ENCODE data around the gene UBASH3A.

The UBASH3A gene

DNA sequence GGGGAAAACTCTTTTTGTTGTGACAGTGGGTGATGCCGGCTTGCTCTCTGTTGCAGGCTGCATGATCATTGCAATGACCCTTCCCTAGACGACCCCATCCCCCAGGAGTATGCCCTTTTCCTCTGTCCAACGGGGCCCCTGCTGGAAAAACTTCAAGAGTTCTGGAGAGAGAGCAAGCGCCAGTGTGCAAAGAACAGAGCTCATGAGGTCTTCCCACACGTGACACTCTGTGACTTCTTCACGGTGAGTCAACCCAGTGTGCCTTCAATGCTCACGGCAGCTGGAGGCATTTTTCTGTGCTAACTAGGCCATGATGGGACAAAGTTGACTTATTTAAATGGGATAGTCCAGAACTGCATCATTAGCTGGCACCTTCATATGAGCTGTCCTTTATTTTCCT, 5.7 kb downstream of the UBASH3A start:
- no peak for DNase-seq (ENCODE audit: low read depth in 2 of 3, low spot score in 2 of 3)

DNA sequence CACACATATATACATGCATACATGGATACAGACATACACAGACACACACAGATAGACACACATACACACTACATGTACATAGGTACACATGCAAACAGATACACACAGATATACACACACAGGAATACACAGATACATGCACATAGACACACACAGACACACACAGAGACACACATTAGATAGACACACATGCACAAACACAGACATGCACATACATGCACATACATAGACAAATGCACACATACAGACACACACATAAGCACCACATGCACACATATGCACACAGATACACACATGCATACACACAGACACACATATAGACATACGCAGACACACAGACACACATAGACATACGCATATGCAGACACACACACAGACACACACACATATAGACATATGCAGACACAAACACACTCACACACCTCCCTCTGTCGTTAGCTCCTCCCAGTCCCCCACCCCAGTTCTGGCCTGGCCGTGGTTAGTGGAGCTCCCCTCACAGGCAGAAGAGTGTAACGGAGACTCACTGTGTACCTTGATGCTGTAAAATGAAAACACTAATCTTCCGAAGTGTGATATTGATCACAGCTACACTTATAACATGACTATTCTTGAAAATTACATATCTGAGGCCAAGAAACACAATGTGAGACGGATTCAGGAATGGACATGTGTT, 7.6 kb downstream of the UBASH3A start:
- DNase-seq (ENCODE audit: low read depth in 2 of 3, low spot score in 2 of 3): no peak

DNA sequence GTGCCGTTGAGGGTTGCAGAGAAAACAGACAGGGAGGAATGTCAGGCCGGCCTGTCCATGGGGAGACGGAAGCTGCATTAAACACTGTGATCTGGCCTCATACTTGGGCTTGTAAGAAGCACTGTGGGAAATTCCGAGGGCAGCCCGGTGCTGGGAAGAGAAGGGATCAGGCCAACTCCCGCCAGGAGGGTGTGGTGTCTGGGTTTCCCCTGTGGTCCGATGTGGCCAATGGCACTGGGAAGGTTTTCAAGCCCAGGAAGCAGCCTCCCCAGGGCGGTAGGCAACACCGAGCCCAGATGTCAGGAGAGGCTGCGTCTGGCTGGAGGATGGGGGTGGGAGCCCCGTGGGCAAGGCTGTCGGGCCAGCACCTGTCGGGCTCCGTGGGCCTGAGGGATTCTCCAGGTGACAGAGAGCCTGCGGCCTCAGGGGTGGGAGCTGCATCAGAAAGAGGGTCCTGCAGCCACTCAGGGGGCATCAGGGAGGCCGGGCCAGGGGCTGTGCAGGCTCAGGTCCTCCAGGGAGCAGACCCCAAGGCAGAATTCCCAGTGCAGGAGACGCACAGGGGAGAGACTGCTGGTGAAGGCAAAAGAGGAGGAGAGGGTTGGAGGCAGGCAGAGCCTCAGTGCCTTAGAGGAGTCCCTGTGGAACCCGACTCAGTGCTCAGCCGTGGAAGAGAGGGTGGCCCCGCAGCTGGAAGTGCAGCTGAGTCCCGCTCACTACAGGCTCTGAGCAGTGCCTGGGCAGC, 8.4 kb downstream of the UBASH3A start:
- DNase-seq (ENCODE audit: low read depth in 2 of 3, low spot score in 2 of 3): no peak

DNA sequence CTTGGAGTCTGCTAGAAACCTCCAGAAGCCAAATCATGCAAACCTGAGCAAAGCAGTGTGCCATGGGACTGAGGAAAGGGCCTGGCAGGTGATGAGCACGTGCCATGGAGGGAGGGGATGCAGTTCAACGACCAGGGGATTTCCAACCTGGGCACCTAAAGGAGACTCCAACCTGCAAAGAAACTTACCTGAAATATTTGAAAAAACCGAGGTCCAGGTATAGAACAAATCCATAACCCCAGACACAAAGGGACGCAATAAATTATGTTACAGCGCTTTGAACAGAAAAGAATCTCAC, 8.9 kb downstream of the UBASH3A start:
- no peak for DNase-seq (ENCODE audit: low read depth in 2 of 3, low spot score in 2 of 3)

- no peak for DNase-seq (ENCODE audit: low read depth in 2 of 3, low spot score in 2 of 3)
Measured at GRCh38 chr21:42413093-42413492, 9.4 kb downstream of the UBASH3A start.

- DNase-seq (ENCODE audit: low read depth in 2 of 3, low spot score in 2 of 3): no peak
Measured at GRCh38 chr21:42413500-42413899, 9.8 kb downstream of the UBASH3A start.

DNA sequence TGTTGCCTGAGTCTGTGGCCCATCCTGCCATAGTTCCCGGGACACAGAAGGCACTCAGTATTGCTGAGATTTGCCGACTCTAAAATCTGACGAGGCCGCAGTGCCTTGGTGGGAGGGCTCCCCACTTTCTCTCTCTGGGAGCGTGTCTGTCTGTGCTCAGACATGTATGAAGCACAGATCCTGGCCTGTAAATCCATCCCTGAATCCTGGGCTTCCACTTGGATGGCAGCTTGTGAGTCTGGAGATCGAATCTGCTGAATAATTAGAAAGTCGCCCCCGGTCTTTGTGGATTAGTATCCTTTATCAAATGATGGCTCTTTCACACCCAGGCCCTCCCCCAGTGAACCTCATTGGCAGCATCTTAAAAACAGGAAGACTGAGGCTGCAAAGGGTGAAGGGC, 10.4 kb downstream of the UBASH3A start:
- DNase-seq (ENCODE audit: low read depth in 2 of 3, low spot score in 2 of 3): no peak

- no peak for DNase-seq (ENCODE audit: low read depth in 2 of 3, low spot score in 2 of 3)
Measured at GRCh38 chr21:42414553-42414927, 10.8 kb downstream of the UBASH3A start.

DNA sequence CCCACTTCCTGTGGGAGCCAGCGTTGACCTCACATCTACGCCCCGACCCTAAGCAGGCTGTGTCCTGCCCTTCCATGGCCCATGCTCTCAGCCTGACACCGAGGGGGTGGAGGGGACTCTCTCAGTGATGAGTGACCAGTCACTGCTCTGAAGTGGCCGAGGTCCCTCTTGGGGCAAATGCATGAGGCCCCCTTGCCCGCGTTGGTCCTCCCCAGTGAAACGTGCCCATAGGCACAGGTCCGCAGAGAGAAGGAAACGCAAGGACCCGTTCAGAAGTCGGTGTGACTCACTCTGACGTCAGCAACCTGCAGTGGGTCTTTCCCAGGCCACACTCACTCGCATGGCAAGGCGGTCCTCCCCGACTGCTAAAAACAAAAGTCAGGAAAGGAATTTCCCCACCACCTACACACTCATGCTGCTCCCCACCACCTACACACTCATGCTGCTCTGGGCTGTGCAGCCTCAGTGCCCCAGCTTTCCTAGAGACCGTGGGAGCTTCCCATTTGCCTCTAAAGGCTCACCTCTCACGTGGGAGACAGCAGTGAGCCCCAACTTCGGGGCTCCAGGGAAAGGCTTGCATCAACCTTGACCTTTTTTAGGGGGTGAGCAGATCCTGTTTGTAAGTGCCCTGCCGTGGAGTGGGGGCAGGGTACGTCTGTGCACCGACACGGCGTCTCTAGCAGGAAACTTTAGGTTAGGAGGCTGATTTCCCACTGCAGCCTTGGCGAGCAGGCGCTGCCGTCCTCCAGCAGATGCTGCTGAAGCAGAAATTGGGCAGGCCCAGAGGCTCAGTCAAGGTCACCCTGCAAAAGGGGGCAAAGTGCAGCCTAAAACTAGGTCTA, 11.4 kb downstream of the UBASH3A start:
- peak in 2 of 3 experiments; percentile 83 to 88 for DNase-seq (ENCODE audit: low read depth in 2 of 3, low spot score in 2 of 3)

DNA sequence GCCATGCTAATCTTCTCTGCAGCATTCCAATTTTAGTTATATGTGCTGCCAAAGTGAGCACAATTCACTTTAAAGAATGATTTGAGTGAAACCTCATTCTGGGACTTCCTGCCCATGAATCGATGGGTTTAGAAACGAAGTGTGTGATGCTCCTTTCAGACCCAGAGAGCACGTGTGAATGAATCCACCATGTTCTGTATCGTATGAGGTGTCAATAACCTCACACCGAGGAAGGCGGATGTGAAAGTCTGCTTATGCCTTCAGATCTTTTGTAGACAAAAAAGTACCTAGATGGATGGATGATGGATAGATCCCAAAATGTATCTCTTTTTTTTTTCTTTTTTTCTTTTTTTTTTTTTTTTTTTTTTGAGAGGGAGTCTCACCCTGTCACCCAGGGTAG, 13.8 kb downstream of the UBASH3A start:
- DNase-seq (ENCODE audit: low read depth in 2 of 3, low spot score in 2 of 3): no peak

GRCh38 chr21:42418886-42419285, 15.2 kb downstream of the UBASH3A start:
- DNase-seq (ENCODE audit: low read depth in 2 of 3, low spot score in 2 of 3): no peak

GRCh38 chr21:42419845-42420244, 16.1 kb downstream of the UBASH3A start:
- DNase-seq (ENCODE audit: low read depth in 2 of 3, low spot score in 2 of 3): no peak

DNA sequence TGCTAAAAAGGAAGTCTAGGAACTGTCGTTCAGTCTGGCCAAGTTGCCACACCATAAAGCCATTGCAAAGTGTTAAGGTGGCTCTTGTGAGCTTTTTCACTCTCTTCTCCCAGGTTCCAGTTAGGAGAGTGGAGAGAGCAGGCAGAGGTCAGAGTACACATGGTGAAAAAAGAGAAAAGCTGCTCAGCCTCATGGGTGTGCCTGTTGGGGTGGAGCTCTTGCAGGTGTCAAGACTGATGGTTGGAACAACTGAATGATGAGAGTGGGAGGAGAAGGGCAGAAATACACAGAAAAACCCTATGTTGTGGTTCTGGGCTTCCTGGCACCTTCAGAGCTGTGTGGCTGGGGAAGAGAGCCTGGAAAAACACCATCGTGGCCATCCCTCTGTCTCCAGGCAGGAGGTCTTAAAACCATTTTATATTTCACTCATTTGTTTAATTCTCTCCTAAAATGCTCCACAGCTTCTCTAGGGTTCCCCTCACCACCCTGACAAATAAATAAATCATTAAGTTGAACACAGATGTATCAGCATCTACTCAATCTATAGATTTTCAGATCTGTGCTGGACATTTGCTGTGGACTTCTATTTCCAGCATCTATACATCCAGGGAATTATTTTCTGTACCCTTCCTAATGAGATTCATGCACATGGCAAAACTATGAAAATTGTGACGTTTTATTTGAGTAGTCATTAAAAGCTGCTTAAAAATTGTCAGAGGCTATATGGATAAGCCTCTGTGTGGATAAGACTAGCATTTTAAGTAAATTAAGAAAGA, 17.5 kb downstream of the UBASH3A start:
- no peak for DNase-seq (ENCODE audit: low read depth in 2 of 3, low spot score in 2 of 3)

DNA sequence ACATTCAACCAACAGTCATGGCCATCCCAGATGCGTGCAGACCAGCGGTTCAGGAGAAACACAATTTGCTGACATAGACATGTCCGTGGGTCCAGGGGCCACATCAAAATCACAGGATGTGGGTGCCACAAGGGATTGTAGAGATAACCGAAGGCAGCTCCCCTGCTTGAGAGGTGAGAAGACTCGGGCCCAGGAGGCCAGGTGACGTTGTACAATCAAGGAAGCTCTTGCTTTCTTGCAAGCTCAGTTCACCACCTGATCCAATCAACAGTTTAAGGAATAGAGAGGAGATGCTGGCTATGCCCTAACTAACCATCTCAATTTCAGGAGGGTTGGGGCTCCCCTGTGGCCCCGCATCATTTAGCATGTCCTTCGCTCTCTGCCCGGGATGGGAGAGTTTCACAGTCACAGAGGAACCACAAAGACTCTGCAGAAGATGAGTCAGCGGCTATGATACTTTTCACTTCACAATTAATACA, 19.5 kb downstream of the UBASH3A start:
- no peak for DNase-seq (ENCODE audit: low read depth in 2 of 3, low spot score in 2 of 3)

DNA sequence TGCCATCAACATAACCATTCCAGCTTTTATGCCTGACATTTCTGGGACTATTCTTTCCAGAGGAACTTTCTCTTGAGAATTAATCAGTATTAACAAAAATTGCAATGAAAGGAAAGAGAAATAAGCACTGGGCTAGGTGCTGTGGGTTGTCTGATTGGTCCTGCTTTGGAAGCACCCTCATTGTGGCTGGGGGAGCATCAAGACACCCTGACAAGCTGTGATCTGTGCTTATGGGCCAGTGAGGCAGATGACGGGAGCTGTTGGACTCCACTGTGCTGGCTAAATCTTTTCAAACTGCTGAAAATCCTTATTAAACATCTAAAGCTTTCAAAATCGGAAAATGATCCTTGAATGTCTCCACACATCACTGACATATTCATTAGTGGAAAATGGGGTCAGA, 20.0 kb downstream of the UBASH3A start:
- no peak for DNase-seq (ENCODE audit: low read depth in 2 of 3, low spot score in 2 of 3)

DNA sequence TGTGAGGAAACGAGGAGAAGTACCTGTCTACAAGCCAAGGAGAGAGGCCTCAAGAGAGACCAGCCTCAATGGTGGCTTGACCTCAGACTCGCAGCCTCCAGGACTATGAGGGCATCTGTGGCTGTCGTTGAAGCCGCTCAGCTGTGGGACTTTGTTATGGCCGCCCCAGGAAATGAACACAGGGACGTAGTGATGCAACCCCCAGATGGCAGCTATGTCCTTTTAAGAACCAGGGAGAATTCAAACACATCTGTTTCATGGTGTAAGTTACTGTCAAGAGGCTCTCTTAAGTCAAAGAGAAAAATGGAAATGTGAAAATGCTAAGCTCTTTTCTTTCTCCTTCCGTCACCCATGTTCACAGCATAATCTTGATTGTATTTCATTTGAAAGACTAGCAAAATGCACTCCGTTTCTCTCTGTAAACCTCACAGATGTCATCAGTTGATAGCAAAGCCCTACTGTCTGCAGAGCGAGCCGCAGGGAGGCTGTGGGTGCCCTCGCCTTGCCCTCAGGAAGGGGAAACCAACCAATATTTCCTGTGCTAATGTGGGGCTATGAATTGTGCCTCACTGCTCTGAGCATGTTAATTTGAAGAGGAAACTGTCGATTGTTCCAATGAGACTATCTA, 21.3 kb downstream of the UBASH3A start:
- DNase-seq (ENCODE audit: low read depth in 2 of 3, low spot score in 2 of 3): no peak

- DNase-seq (ENCODE audit: low read depth in 2 of 3, low spot score in 2 of 3): no peak
Measured at GRCh38 chr21:42425591-42425990, 21.9 kb downstream of the UBASH3A start.

DNA sequence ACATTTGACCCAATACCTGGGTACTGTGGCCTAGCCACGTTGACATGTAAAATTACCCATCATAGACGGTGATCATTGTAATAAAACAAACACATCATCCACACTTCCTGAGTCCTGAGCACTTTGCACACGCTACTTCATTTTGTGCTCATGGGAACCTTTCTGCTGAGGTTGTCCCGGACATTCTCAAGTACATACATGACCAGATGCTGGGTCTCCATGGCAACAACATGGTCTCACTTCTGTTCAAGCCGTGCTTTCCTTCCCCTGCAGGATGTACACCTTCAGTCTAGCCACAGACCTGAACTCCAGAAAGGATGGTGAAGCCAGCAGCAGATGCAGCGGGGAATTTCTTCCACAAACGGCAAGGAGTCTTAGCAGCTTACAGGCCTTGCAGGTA, 22.7 kb downstream of the UBASH3A start:
- no peak for DNase-seq (ENCODE audit: low read depth in 2 of 3, low spot score in 2 of 3)

DNA sequence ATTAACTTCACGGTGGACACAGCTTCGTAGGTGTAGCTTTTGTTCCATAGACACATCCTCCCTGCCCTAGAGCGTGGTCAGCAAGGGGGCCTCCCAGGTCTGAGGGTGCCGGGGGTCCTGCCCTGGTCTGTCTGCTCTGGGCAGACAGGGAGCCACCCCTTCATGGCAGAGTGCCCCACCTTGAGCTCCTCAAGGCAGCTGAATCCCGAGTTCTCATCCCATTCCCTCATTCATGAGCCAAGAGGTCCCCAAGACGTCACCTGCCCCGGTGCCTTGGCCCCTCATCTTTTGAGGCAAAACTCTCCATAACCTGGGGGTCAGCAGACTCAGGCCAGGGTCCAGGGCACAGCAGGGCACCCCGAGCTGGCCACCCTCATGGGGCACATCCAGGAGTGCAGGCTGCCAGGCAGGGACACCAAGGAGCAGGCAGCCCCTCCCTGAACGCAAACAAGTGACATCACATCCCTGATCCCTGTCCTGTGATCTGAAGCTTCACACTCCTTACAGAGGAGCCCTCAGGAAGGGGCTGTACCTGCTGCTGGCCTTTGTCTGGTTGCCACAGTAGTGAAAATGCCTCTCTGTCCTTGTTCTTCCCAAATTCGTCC, 23.3 kb downstream of the UBASH3A start:
- no peak for DNase-seq (ENCODE audit: low read depth in 2 of 3, low spot score in 2 of 3)

- DNase-seq (ENCODE audit: low read depth in 2 of 3, low spot score in 2 of 3): no peak
Measured at GRCh38 chr21:42427809-42428419, 24.2 kb downstream of the UBASH3A start.

Measured in activated CD8-positive, alpha-beta memory T cell treated with anti-CD3 and anti-CD28 coated beads for 48 hours (primary cell).